GM19193 (cell line): ENCODE results near the gene SENP8.

Experiments used
- POLR2A ChIP-seq: IDR thresholded peaks from 4 replicates; pipeline ENCODE4 v1.6.1; 2011; ENCODE audit not compliant: insufficient read depth, insufficient read length; ENCODE audit errors: extremely low read depth

SENP8 gene

GRCh38 chr15:72140088-72140487, 21.9 kb downstream of the SENP8 start:
- no peak for TF ChIP-seq POLR2A

GRCh38 chr15:72141171-72142084, 23.2 kb downstream of the SENP8 start:
- TF ChIP-seq POLR2A = no peak

- TF ChIP-seq POLR2A = no peak
Observed at GRCh38 chr15:72146221-72146620, 28.0 kb downstream of the SENP8 start.

GRCh38 chr15:72146934-72147333, 28.7 kb downstream of the SENP8 start:
- no peak for TF ChIP-seq POLR2A

GRCh38 chr15:72147418-72147817, 29.2 kb downstream of the SENP8 start:
- no peak for TF ChIP-seq POLR2A

GRCh38 chr15:72153269-72154000, 35.2 kb downstream of the SENP8 start:
- TF ChIP-seq POLR2A = no peak

GRCh38 chr15:72154316-72154715, 36.1 kb downstream of the SENP8 start:
- no peak for TF ChIP-seq POLR2A

GRCh38 chr15:72155003-72155621, 36.9 kb downstream of the SENP8 start:
- no peak for TF ChIP-seq POLR2A

- TF ChIP-seq POLR2A = no peak
Observed at GRCh38 chr15:72155635-72156616, 37.7 kb downstream of the SENP8 start.

GRCh38 chr15:72156928-72157327, 38.7 kb downstream of the SENP8 start:
- no peak for TF ChIP-seq POLR2A

- no peak for TF ChIP-seq POLR2A
Observed at GRCh38 chr15:72160696-72161245, 42.6 kb downstream of the SENP8 start.

- no peak for TF ChIP-seq POLR2A
Observed at GRCh38 chr15:72161361-72162132, 43.3 kb downstream of the SENP8 start.

- TF ChIP-seq POLR2A = no peak
Observed at GRCh38 chr15:72162569-72162968, 44.4 kb downstream of the SENP8 start.
